Loucy (cell line): Measurements from ENCODE around the gene FARSB.

ENCODE experiments used
- H2AFZ ChIP-seq: fragments of 200-600 bp; sonication (generic); 2 replicates; pipeline ENCODE4 v1.6.0; 2016; ENCODE audit warnings: antibody characterized with exemption, mild to moderate bottlenecking, low read length, moderate library complexity
- H3F3A ChIP-seq: fragments of 200-600 bp; 2 replicates; pipeline ENCODE4 v1.6.0; 2016; ENCODE audit warnings: antibody characterized with exemption, low read depth, mild to moderate bottlenecking
- H3K27me3 ChIP-seq: fragments of 200-600 bp; sonication (generic); 2 replicates; pipeline ENCODE4 v1.6.1; 2014; ENCODE audit warnings: low read length, mild to moderate bottlenecking; ENCODE audit not compliant: insufficient read depth, poor library complexity, severe bottlenecking
- H3K36me3 ChIP-seq: fragments of 200-600 bp; sonication (generic); 2 replicates; pipeline ENCODE4 v1.6.1; 2016; ENCODE audit warnings: low read length; ENCODE audit not compliant: insufficient read depth
- H3K4me1 ChIP-seq: fragments of 200-600 bp; sonication (generic); 2 replicates; pipeline ENCODE4 v1.5.1; 2014; ENCODE audit warnings: low read length, mild to moderate bottlenecking; ENCODE audit not compliant: insufficient read depth, poor library complexity, severe bottlenecking
- H3K4me2 ChIP-seq: fragments of 200-600 bp; sonication (generic); 2 replicates; pipeline ENCODE4 v1.6.0; 2014; ENCODE audit warnings: antibody characterized with exemption, low read length, low read depth, mild to moderate bottlenecking; ENCODE audit not compliant: poor library complexity, severe bottlenecking
- H3K4me3 ChIP-seq: fragments of 200-600 bp; sonication (generic); 2 replicates; pipeline ENCODE4 v1.5.1; 2014; ENCODE audit warnings: low read length, mild to moderate bottlenecking, mixed read lengths; ENCODE audit not compliant: poor library complexity, severe bottlenecking
- H3K79me2 ChIP-seq: fragments of 200-600 bp; sonication (generic); 2 replicates; pipeline ENCODE4 v1.6.1; 2014; ENCODE audit warnings: low read length; ENCODE audit not compliant: insufficient read depth
- H3K9ac ChIP-seq: fragments of 200-600 bp; sonication (generic); 2 replicates; pipeline ENCODE4 v1.6.0; 2014; ENCODE audit warnings: mild to moderate bottlenecking, low read depth, low read length, moderate library complexity; ENCODE audit not compliant: poor library complexity, severe bottlenecking
- H3K9me2 ChIP-seq: fragments of 200-600 bp; sonication (generic); replicated peaks from 2 replicates; pipeline ENCODE4 v1.6.1; 2016; ENCODE audit warnings: low read depth, low read length, mixed read lengths
- H3K9me3 ChIP-seq: fragments of 200-600 bp; sonication (generic); 2 replicates; pipeline ENCODE4 v1.6.1; 2014; ENCODE audit warnings: mild to moderate bottlenecking, antibody characterized with exemption, low read length, low read depth; ENCODE audit not compliant: insufficient read depth
- H4K20me1 ChIP-seq: fragments of 200-600 bp; sonication (generic); 2 replicates; pipeline ENCODE4 v1.6.0; 2014; ENCODE audit warnings: antibody characterized with exemption, low read length, mild to moderate bottlenecking; ENCODE audit not compliant: insufficient read depth, poor library complexity, severe bottlenecking
- CTCF ChIP-seq: fragments of 200-600 bp; sonication (generic); conservative IDR thresholded peaks from 2 replicates; pipeline ENCODE4 v1.5.1; 2014; ENCODE audit warnings: mild to moderate bottlenecking, antibody characterized with exemption, low read length
- EZH2phosphoT487 ChIP-seq: fragments of 200-600 bp; IDR thresholded peaks from 2 replicates; pipeline ENCODE4 v1.6.1; 2018; ENCODE audit warnings: antibody characterized with exemption, mild to moderate bottlenecking, moderate library complexity, borderline replicate concordance

FARSB gene

GRCh38 chr2:222547083-222547482 is 108.8 kb downstream of the FARSB start:
- H3K9ac ChIP-seq = no peak overlapping the region
- H3K36me3 ChIP-seq = no peaks in the 10 kb centered on the region
- no peaks in the 10 kb centered on the region for H3K9me3 ChIP-seq
- no peaks in the 10 kb centered on the region for H3F3A ChIP-seq
- no peak overlapping the region for H3K4me3 ChIP-seq
- no peaks in the 10 kb centered on the region for H4K20me1 ChIP-seq
- no peak overlapping the region for H3K4me2 ChIP-seq
- H2AFZ ChIP-seq = no peak overlapping the region
- H3K4me1 ChIP-seq = no peaks in the 10 kb centered on the region
- no peak for TF ChIP-seq CTCF
- TF ChIP-seq EZH2phosphoT487 = no peak
- H3K9me2 ChIP-seq = no peaks in the 10 kb centered on the region
- no peaks in the 10 kb centered on the region for H3K79me2 ChIP-seq
- H3K27me3 ChIP-seq = no peaks in the 10 kb centered on the region

DNA sequence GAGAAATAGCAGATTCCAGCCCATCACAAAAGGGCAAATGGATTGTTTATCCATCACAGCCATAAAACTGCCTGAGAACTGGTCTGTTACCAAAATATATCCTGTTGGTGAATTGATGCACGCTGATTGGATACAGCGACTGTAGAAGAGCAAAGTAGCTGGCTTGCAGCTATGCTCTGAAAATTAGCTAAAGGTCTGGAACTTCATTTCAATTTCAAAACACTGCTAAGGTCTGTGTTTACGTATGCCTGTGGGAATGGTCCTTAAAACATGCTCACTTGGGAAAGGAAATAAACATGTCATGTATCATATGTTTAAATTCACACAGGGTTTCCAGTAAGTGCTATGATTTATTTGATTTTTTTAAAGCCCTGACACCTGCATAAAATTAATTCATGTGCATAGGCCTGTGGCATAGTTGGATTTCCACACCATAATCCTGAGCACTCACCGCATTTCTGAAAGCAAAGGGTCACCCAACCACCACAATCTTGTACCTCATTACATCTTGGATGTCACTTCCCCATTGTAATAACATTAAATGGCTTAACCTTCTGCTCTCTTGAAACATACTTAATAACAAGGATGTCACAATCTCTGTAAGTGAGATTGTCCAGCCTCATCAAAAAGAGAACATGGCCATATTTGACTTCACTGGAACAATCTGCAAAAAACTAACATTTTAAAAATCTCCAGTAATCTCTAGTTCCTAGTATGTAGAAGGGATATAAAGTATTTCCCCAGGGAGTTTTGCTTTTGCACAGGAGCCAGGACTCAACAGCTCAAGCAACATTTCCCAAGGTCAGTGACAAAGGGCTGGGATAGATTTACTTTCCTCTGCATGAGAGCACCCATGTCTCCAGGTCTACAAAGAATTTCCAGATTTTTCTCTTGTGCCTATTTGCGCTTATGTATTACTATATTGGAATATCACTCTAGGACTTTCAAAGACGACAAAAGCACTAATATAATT is 109.8 kb downstream of the FARSB start:
- Histone ChIP-seq H3K9me3 (no peaks in the 10 kb centered on the region), H3K4me3 (no peak overlapping the region), H3K36me3 (no peaks in the 10 kb centered on the region), H3K27me3 (no peaks in the 10 kb centered on the region), H3K4me1 (no peaks in the 10 kb centered on the region), H2AFZ (no peak overlapping the region), H3F3A (no peaks in the 10 kb centered on the region), H3K4me2 (no peak overlapping the region), H4K20me1 (no peaks in the 10 kb centered on the region), H3K79me2 (no peaks in the 10 kb centered on the region), H3K9ac (no peak overlapping the region), H3K9me2 (no peaks in the 10 kb centered on the region)
- TF ChIP-seq EZH2phosphoT487 = no peak
- no peak for TF ChIP-seq CTCF

- no peaks in the 10 kb centered on the region for H3K27me3 ChIP-seq
- no peaks in the 10 kb centered on the region for H3K36me3 ChIP-seq
- H3K4me1 ChIP-seq = no peaks in the 10 kb centered on the region
- H3F3A ChIP-seq = no peaks in the 10 kb centered on the region
- no peak overlapping the region for H3K4me3 ChIP-seq
- H3K4me2 ChIP-seq = no peak overlapping the region
- no peaks in the 10 kb centered on the region for H3K9me3 ChIP-seq
- TF ChIP-seq CTCF = no peak
- TF ChIP-seq EZH2phosphoT487 = no peak
- no peaks in the 10 kb centered on the region for H4K20me1 ChIP-seq
- no peak overlapping the region for H3K9ac ChIP-seq
- H2AFZ ChIP-seq = no peak overlapping the region
- no peaks in the 10 kb centered on the region for H3K9me2 ChIP-seq
- no peaks in the 10 kb centered on the region for H3K79me2 ChIP-seq
Measured at GRCh38 chr2:222544661-222545060, 111.2 kb downstream of the FARSB start.
